H1 (cell line): ENCODE data around the gene DUOXA2. TPM values are rescaled to one million over a fixed set of nuclear protein-coding genes. Genes with fewer than 3 reads are reported as not detected.
A peak's percentile ranks its signal among the peaks of the same experiment; 100 is the strongest.

Source experiments
- ASH2L ChIP-seq: fragments of 200-600, 300-600 bp; sonication (generic); IDR thresholded peaks from one replicate; pipeline ENCODE4 v1.7.1; 2017; ENCODE audit warnings: low read length
- BRCA1 ChIP-seq: IDR thresholded peaks from 2 replicates; pipeline ENCODE4 v1.6.1; 2012; ENCODE audit warnings: low read depth, low read length, improper control_type of control experiment
- CHD1 ChIP-seq: IDR thresholded peaks from 2 replicates; pipeline ENCODE4 v1.6.1; 2012; ENCODE audit warnings: low read depth, low read length, improper control_type of control experiment
- CHD7 ChIP-seq: fragments of 300-600 bp; sonication (generic); IDR thresholded peaks from 2 replicates; pipeline ENCODE4 v1.7.1; 2012; ENCODE audit warnings: low read length, moderate library complexity, mild to moderate bottlenecking, inconsistent platforms; ENCODE audit not compliant: insufficient replicate concordance
- CREB1 ChIP-seq: IDR thresholded peaks from 2 replicates; pipeline ENCODE4 v1.6.1; 2012; ENCODE audit warnings: inconsistent platforms
- JUND ChIP-seq: IDR thresholded peaks from 2 replicates; pipeline ENCODE4 v1.6.1; 2011; ENCODE audit warnings: mild to moderate bottlenecking, improper control_type of control experiment, low read length
- POLR2A ChIP-seq, 2 experiments: IDR thresholded peaks; 1 replicate in 1 of 2; 2 replicates in 1 of 2; pipeline ENCODE4 v1.6.1; 2011; ENCODE audit warnings: low read depth in 2 of 2, low read length in 2 of 2, mild to moderate bottlenecking in 2 of 2; ENCODE audit errors: control extremely low read depth in 1 of 2
- RAD21 ChIP-seq, 2 experiments: IDR thresholded peaks in 1 of 2; conservative IDR thresholded peaks in 1 of 2; 2 replicates each; pipeline ENCODE4 v1.6.1; 2011; ENCODE audit warnings: low read depth in 2 of 2, low read length in 2 of 2, improper control_type of control experiment in 1 of 2, inconsistent platforms in 1 of 2, mild to moderate bottlenecking in 1 of 2, moderate library complexity in 1 of 2
- SUZ12 ChIP-seq: fragments of 200-600 bp; sonication (generic); IDR thresholded peaks from 2 replicates; pipeline ENCODE4 v1.6.1; 2012; ENCODE audit warnings: mild to moderate bottlenecking, inconsistent platforms, low read length, moderate library complexity, mixed read lengths
- TAF1 ChIP-seq: IDR thresholded peaks from 2 replicates; pipeline ENCODE4 v1.6.1; 2011; ENCODE audit warnings: mild to moderate bottlenecking, low read depth, low read length
- YY1 ChIP-seq: IDR thresholded peaks from 2 replicates; pipeline ENCODE4 v1.6.1; 2011; ENCODE audit warnings: low read depth, mild to moderate bottlenecking, low read length
- polyA plus RNA-seq, 7 experiments: library from polyadenylated mRNA; depleted of rRNA in 3 of 7; stranded (reverse) in 5 of 7; unstranded in 2 of 7; fragments of >200 nt in 5 of 7; fragments of 200-250 nt in 2 of 7; gene quantifications; 1 replicate in 5 of 7; 2 replicates in 1 of 7; 4 replicates in 1 of 7; pipeline versions ENCODE4 v1.2.1 to v1.2.3, GENCODE V29; 2011 to 2013; ENCODE audit warnings: missing spikeins in 2 of 7, mixed read lengths in 2 of 7
- total RNA-seq: library from RNA; stranded (reverse); fragmentation: NEBNext Ultra II Directional; extraction: Animal tissue kit (Norgen Biotek cat#: 25700); gene quantifications from 2 replicates; pipeline ENCODE4 v1.2.1, GENCODE V29; 2021

DUOXA2 gene
- total and polyA plus RNA-seq, 2 of the 8 experiments (the other 6 are each of a cell fraction or from before 2014, with no cell fraction given), result 0.05 TPM; not detected in 1

DNA sequence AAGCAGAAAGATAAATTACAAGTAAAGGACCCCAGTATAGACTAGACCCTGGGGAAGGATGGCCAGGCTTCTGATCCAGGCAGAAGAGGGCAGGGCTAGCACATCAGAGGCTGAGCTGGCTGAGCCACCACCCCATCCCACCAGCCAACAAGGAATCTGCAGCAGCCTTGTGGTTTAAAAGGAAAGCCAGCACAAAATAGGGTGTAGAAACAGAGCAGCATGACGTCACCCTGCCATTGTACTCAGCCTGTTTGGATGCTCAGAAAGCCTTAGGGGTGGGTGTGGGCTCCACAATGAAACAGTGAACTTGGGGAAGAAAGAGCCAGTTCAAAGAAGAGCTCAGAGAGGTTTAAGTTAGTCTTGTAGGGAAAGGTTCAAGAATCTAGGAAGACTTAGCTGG lies 43.8 kb downstream of the DUOXA2 start (continued):
- TF ChIP-seq BRCA1, result no peak
- TF ChIP-seq JUND, result peak; percentile 78; the same call in 1 of the 2 replicates
- TF ChIP-seq CHD7, result no peak
- TF ChIP-seq YY1, result no peak
- no peak for TF ChIP-seq SUZ12
- TF ChIP-seq RAD21 (IDR thresholded peaks at IDR 0.05 in 1 of 2, conservative IDR thresholded peaks at IDR 0.05 in 1 of 2; ENCODE audit: low read depth in 2 of 2, low read length in 2 of 2), result no peak
- TF ChIP-seq TAF1, result no peak
- no peak for TF ChIP-seq CHD1
- TF ChIP-seq ASH2L, result no peak
- TF ChIP-seq CREB1, result 0 out of 2 replicates have a peak, but pooled peaks have one; percentile 34
- no peak for TF ChIP-seq POLR2A (IDR thresholded peaks at IDR 0.05; ENCODE audit: control extremely low read depth in 1 of 2, low read depth in 2 of 2, low read length in 2 of 2)
